GM21576 (cell line): ENCODE data around the gene PDILT.

Source experiments
- ATAC-seq: cut with Tn5 transposase; IDR thresholded peaks from one replicate; pipeline ENCODE4 v1.9.1; 2021; ENCODE audit warnings: mild to moderate bottlenecking, moderate library complexity; ENCODE audit not compliant: unreplicated experiment

PDILT gene

DNA sequence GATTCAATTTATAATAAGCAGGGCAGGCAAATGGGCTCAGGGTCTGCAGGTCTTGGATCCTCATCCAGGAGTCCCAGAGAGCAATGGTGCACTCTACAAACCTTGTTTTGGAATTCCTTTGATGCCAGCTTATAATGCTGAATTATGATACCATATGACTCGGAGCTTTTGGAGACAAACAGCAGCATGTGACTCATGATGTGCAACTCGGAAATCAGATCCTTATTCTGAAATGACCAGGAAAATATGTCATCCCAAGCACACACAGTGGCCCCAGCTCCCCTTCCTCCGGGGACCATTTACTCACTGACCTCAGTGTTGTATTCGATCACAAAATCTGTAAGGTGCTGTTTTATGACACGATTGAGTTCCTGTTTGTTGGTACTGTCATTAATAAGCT, 31.8 kb downstream of the PDILT start:
- no peak for ATAC-seq

DNA sequence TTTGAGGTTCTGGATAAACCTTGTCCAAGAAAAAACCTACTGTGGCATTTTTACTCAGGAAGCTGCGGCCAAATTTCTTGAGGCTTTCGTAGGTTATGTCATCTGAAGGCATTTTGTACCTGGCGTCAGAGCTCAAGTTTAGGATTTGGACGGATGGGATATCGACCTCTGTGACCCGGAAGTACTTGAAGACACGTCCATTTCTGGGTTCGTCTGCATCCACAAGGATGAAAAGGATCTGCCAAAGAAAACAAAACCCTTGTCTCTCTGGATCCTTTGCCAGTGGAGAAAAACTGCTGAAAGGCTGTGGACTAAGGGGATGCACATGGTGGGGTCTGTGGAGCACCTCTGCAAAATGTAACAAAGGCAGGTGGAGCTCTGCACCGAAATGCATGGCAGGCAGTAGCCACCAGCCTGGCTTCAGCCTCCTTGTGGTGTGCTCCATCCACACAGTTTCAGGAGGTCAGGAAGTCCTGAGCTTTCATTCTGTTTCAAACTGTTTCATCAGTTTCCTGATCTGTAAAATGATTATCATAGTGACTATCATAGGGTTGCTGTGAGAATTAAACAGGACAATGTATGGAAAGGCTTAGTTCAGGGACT, 35.0 kb downstream of the PDILT start:
- ATAC-seq = no peak

DNA sequence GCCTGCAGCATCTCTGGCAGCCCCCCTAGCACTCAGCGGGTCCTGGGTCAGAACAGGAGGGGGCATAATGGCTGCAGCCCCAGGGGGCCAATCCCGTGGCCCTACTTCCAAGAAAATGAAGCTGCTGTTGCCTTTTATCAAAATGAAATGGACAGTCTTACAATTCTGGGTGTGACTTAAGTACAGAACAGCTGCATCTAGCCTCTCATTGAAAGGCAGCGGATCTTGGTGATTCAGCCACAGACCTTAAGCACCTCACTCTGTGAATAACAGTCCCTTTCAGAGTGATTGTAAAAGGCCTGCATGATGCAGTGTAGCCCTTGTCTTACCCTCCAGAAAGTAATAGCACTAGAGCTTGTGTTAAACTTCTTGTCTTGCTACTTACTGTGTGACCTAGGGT, 40.5 kb downstream of the PDILT start:
- ATAC-seq = no peak

DNA sequence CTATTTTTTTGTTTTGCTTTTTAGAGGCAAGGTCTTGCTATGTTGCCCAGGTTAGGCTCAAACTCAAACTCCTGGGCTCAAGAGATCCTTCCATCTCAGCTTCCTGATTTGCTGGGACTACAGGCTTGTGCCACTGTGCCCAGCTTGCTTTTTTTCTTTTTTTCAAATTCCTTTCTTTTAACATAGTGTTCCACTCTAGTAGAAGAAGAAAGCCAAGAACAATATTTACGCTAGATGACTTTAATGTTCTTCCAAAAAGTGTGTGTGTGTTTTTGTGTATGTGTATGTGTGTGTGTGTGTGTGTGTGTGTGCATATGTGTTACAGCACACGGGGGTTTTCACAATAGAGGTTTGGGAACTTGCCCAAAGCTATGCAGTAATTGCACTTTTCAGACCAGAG, 41.3 kb downstream of the PDILT start:
- ATAC-seq = no peak

GRCh38 chr16:20359997-20360396, 44.5 kb downstream of the PDILT start:
- no peak for ATAC-seq

GRCh38 chr16:20355114-20355782, 49.3 kb downstream of the PDILT start:
- ATAC-seq = no peak

DNA sequence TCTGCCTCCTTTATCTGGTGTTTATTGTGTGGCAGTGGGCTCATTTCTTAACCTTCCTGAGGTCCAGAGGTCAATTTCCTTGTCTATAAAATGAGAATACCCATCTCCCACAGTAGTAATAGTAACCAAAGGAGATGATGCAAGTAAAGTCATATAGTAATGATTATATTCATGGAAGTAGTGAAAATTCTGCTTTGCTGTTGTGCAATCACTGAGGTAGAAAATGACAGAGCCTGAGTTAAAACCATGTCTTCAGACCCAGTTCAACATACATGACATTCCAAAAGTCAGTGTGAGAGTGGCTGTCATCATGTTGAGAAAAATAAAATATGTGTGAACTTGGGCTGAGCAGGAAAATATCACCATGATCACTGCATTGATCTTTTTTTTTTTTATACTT, 51.2 kb downstream of the PDILT start:
- ATAC-seq = no peak

GRCh38 chr16:20352615-20353014, 51.9 kb downstream of the PDILT start, which contains the start of gene UMOD:
TSS of gene UMOD (minus strand) at chr16:20352715. CDS start at chr16:20350737, 1,978 bp downstream.
- no peak for ATAC-seq

- ATAC-seq = no peak
These were observed 54.9 kb downstream of the PDILT start for GRCh38 chr16:20349615-20350014.

GRCh38 chr16:20348365-20349185, 56.0 kb downstream of the PDILT start:
- ATAC-seq = no peak

- ATAC-seq = no peak
These were observed 56.7 kb downstream of the PDILT start for GRCh38 chr16:20347666-20348364.

DNA sequence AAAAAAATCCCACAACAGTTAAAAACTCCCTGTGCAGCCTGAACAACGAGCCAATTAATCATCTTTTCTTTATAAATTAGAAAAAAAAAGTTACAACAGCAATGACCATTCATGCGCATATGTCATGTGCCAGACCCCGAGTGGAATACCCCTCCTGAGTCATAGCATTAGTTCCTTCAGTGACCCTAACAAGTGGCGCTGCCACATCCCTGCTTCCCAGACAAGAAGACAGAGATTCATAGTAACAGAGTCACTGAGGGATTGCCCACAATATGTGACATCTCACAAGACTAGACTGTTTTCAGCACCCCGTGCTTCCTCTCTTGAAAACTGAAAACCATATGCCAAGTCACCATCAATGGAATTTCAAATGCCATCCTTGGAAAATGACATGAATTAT, 59.9 kb downstream of the PDILT start:
- no peak for ATAC-seq

DNA sequence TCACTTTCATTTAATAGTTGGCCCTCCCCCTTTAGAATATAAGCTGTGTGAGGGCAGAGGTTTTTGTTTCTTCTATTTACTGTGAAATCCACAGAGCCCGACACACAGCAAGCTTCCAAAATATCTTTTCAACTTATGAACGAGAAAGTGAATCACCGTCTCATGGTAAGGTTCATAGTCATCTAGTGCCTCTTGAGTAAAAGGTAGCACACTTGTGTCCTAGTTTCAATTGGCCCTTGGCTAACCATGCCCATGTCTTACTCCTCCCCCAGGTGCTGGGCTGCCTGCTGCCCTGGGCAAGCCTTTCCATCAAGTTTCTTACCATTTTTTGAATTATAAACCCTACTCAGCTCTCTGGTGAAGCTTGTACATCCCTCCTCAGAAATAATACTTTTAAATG, 64.8 kb downstream of the PDILT start:
- no peak for ATAC-seq

DNA sequence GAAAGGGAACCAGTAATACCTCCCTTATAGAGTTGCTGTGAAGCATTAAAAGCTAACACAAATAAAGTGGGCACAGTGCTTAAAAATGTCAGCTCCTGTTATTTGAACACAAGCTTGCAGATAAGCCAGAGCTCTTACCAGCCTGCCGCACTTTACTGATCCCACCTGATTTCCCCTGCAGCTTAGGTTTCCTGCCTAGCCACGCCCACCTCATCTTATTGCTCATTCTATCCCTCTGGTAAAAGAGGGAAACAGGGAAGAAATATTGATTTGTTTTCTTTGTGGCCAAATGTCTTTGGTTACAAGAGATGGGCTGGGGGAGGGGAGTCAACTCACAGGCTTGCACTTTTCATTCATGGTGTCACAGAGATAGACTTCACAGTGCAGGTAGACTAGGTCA, 67.6 kb downstream of the PDILT start:
- ATAC-seq = no peak

DNA sequence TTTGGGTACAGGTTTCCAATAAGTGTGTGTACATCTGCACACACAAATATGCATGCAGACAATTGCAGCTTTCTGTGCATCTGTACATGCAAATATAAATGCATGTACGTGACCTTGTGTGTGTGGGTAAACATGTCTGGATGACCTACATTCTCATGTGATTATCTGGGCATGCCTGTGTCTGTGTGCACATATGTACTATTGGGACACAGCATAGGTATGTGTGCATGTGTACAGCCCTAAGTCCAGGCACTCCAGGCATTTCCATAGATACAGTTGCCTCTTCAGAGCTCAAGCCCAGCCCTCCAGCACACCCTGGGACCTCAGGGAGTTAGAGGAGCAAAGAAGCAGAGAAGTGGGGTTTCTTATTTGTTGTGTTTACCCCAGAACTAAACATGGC, 70.1 kb downstream of the PDILT start:
- ATAC-seq = no peak

- no peak for ATAC-seq
These were observed 71.4 kb downstream of the PDILT start for GRCh38 chr16:20333120-20333519.

DNA sequence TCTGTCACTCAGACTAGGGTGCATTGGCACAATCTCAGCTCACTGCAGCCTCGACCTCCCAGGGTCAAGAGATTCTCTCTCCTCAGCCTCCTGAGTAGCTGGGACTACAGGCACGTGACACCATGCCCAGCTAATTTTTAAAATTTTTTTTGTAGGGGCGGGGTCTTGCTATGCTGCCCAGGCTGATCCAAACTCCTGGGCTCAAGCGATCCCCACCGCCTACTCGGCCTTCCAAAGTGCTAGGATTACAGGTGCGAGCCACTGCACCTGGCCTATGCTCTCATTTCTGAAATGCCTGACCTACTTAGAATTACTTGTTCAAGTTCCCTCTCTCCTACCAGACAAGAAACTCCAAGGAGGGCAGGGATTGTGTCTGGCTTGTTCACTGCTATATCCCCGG, 72.1 kb downstream of the PDILT start:
- no peak for ATAC-seq

- ATAC-seq = no peak
These were observed 72.9 kb downstream of the PDILT start for GRCh38 chr16:20331635-20332034.

GRCh38 chr16:20329392-20330138, 75.0 kb downstream of the PDILT start:
- ATAC-seq = no peak

GRCh38 chr16:20327444-20328041, 77.0 kb downstream of the PDILT start, which contains the start of gene GP2:
TSS of gene GP2 (minus strand) at chr16:20327513. CDS start at chr16:20326431, 1,082 bp downstream.
- no peak for ATAC-seq
